Amniotic stem cell (primary cell): Measurements from ENCODE around the gene B3GNT5.
"Not testable (repeated sequence)": the region's sequence is repeated elsewhere in the genome, so short reads cannot be mapped to it uniquely, and the experiment has no call there.

Experiments used
- DNase-seq: peaks from one replicate; lab custom pipeline; 2025; lab: John Stamatoyannopoulos, UW

The B3GNT5 gene

DNA sequence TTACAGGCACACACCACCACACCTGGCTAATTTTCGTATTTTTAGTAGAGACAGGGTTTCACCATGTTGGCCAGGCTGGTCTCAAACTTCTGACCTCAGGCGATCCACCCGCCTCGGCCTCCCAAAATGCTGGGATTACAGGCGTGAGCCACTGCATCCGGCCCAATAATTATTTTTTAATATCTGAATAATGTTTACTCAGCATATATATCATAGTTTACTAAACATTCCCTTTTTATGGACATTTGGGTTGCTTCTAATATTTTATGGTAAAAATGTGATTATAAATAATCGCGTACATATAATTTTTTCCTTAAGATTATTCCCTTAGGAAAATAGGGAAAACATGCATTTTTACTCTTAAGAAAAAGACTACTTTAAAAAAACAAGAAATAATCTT is 22.8 kb upstream of the B3GNT5 start:
- not testable (repeated sequence) for DNase-seq

GRCh38 chr3:183230826-183231225 is 22.2 kb upstream of the B3GNT5 start:
- no peak for DNase-seq

- no peak for DNase-seq
Observed at GRCh38 chr3:183233966-183234365, 19.1 kb upstream of the B3GNT5 start.

DNA sequence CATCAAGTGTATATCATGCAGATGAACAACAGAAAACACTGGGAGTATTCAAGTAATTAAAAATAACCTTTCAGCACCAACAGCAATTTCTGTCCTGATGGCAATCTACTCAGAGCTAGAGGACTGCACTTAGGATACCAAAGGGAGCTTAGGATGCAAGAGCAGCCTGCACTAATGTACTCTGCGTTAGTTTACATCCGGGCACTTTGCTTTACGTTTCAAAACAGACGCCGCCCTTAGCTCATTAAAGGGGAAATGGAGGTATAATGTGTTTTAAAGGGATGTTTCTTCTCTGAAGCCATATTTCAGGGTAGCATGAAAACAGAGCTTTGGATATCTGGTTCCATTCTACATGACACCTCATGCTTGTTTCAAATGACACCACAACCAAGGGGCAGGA is 14.0 kb upstream of the B3GNT5 start:
- DNase-seq: no peak

GRCh38 chr3:183242431-183242830 is 10.6 kb upstream of the B3GNT5 start:
- DNase-seq: no peak

- no peak for DNase-seq
Observed at GRCh38 chr3:183244219-183244618, 8.8 kb upstream of the B3GNT5 start.

GRCh38 chr3:183244981-183245476 is 8.0 kb upstream of the B3GNT5 start:
- DNase-seq: no peak

DNA sequence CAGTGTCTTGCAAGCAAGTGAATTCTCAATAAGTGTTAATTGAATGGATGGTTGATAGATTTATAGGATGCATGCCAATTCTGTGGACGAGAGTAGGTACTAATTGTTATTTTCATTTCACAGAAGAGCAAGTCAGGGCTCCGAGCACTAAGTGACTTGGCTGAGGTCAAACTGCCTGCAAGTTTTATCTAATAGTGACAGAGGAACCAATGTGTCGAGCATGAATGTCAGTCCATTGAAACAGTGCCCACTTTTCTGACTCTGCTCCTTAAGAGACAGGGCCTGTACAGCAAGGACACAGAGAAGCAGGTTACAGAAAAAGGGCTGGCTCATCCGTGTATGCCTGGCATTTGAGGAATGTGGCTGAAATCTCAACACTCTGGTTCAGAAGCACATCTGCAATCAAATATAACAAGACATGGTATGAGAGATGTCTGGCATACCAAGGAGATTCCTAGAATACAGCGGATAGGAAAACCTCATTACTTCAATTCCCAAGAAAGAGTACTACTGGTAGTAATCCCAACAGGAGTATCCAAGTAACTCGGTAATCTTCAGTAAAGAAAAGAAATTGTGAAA is 6.0 kb upstream of the B3GNT5 start:
- DNase-seq: no peak

GRCh38 chr3:183249006-183249718 is 3.9 kb upstream of the B3GNT5 start:
- no peak for DNase-seq

DNA sequence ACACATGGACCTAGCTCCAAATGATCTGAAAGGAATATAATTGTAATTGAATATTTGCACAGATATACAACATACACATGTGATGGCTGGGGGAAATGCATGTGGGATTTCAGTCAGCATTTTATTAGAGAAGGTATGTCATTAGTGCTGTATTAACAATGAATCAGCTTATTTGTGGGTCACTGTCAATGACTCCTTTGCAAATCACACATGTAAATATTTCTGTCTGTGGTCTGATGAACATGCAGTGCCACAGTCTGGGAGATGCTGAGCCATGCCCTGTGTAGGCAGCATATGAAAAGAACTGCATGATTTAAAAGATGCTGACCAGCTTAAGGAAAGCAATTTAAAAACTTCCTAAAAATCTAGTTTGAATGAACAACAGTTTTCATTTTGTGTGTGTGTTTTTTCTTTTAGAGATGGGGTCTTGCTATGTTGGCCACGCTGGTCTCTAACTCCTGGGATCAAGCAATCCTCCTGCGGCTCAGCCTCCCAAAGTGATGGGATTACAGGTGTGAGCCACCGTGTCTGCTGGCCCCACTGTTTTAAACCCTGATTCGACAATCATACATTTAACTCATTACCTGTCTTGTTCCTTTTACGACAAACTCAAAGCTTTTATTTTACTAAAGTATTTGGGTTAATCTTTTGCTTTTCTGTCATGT is 803 bp upstream of the B3GNT5 start:
- no peak for DNase-seq

- no peak for DNase-seq
Observed at GRCh38 chr3:183253528-183254486, 754 bp downstream of the B3GNT5 start.

DNA sequence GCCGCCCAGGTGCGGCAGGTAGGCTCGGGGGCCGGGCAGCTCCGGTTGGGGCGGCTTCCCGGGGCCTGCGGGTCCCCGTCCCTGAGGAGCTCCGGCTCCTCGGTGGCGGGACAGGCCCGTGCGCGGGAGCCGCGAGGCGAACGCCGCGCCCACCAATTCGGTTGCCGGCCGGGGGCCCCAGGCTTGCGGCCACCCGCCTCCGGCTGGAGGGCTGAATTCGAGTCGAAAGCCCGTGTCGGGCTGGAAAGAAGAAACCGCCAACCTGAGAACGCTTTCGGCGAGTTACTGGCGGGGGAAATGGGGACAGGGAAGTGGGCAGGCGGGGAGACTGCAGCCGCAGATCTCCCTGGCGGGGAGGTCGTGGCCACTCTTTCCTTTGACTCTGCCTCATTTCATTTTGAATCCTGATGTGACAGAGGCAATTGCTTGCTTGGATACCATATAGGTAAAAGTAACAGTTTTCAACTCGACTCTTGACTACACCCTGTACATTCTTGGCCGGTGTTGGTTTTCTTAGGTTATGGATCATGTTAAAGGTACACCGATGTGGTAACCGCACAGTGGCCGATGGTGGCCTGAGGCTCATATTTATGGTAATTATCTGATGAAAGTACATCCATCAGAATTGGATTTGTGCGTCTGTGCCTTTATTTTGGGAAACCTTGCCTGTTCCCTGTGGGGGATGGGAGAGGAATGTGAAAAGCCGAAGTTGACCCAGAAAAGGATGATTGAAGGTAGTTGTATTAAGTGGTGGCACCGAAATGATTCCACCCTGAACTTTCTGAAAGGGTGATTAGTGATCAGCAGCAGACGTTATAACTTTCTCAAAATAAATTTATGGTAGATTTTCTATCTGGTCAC is 1.7 kb downstream of the B3GNT5 start:
- DNase-seq: no peak

- DNase-seq: no peak
Observed at GRCh38 chr3:183255348-183255730, 2.3 kb downstream of the B3GNT5 start.

- no peak for DNase-seq
Observed at GRCh38 chr3:183259087-183259486, 6.0 kb downstream of the B3GNT5 start.

GRCh38 chr3:183259621-183260020 is 6.6 kb downstream of the B3GNT5 start:
- no peak for DNase-seq

DNA sequence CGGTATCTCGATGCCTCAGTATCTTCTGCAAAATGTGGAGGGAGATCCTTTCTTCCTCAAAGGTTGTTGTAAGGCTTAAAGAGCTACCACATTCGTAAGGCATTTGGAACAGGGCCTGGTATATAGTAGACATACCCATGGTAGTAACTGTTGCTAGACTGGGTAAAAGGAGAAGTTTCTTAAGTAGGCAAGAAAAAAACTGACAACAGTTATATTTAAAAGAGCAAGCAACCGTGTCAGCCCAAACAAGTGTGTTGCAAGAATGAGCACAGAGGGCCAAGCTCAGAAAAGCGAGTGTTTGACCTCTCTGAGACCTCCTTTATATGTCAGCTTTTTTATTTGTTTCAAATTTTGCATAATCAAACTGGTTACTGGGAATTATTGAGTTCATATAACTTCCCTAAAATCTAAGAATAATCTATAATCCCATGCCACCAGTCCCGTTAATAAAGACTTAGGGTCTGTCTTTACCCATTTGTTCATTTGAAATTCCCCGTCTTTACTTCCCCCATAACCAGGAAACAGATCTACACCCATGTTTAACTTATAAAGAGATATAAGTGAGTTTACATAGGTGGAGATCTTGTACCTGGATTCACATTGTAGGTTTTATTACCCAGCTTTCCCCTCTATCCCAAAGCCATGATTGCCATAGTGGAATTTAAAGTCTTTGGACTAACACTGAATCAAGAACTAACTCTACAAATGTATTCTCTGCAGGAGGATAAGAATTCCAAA is 7.3 kb downstream of the B3GNT5 start:
- no peak for DNase-seq

- no peak for DNase-seq
Observed at GRCh38 chr3:183261151-183261724, 8.2 kb downstream of the B3GNT5 start.

DNA sequence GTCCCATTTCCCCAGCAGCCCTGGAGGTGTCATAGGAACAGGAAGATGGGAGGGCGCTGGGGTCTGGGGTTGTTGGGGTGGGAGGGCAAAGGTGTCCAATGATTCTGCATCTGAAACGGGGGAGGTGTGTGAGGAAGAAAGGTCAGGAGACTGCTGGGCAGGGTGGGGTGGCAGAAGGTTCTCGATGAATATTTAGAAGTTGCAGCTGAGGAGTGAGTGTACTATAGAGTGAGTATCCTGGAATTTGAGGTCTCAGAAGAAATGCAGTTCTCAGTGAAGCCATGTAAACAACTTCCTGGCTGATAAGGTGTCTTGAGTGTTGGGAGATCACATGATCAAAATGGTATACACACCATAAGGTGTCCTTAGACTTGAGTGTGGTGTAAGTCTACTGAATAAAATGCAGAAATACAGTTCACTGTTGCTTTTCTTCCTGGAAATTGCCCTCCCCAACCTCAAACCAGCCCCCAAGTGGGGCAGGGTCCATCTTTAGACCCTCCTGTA is 9.9 kb downstream of the B3GNT5 start:
- no peak for DNase-seq

GRCh38 chr3:183264268-183264667 is 11.2 kb downstream of the B3GNT5 start:
- no peak for DNase-seq

GRCh38 chr3:183265157-183265642 is 12.1 kb downstream of the B3GNT5 start:
- DNase-seq: no peak
